ENCODE measurements around the gene SFN. TPM values are rescaled to one million over a fixed set of nuclear protein-coding genes. Genes with fewer than 3 reads are reported as not detected.

Gene SFN
- total and polyA plus RNA-seq, 2 of the 13 experiments (the other 11 are each of a cell fraction or from before 2014, with no cell fraction given), result 4.3 to 5.6 TPM

DNA sequence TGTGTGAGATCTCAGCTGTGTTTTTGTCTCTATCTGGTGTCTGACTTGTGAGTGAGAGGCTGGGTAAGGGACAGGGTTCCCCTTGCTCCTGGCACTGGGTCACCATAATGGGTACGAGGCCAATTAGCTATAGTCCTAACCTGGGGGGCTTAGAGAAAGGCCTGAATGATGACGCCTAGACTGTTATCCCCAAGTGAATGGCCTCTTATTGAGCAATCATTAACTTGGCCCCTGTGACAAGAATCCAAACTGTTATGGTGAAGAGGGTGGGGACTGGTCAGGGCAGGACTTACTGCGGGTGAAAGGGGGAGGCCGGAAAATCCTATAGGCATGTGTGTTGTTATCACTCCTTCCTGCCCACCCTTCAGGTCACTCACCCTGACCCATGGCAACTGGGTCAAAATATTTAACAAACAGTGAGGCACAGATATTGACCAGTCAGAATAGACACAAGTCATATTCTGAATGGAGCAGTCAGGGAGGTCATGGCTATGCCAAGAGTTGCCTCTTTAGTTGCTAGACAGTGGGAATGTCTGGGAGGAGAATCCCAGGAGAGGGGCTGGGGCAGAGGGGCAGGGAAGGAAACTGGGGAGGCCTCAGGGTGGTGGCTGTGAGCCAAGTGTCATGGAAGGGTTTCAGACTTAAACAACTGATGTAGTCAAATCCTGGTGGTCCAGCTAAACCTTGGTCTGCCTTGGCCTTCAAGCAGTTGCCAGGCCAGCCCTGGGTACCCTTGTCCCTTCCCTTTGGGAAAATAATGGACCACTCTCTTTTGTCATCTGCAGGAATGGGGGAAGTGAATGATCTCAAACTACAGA lies 47.6 kb downstream of the SFN start (continued):
- TF ChIP-seq, protein P1, sequence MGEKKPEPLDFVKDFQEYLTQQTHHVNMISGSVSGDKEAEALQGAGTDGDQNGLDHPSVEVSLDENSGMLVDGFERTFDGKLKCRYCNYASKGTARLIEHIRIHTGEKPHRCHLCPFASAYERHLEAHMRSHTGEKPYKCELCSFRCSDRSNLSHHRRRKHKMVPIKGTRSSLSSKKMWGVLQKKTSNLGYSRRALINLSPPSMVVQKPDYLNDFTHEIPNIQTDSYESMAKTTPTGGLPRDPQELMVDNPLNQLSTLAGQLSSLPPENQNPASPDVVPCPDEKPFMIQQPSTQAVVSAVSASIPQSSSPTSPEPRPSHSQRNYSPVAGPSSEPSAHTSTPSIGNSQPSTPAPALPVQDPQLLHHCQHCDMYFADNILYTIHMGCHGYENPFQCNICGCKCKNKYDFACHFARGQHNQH (CRISPR knock-in tag; IDR thresholded peaks at IDR 0.05), result peak; percentile 82; the same call in 1 of the 2 replicates
- TF ChIP-seq SETDB1 (CRISPR knock-in tag; IDR thresholded peaks at IDR 0.05; ENCODE audit: borderline replicate concordance) (no peak), RFXANK (CRISPR knock-in tag; IDR thresholded peaks at IDR 0.05) (no peak), SMAD1 (CRISPR knock-in tag; IDR thresholded peaks at IDR 0.05; ENCODE audit: borderline replicate concordance, low read depth) (no peak), ZNF180 (CRISPR knock-in tag; IDR thresholded peaks at IDR 0.05; ENCODE audit: borderline replicate concordance, low read depth) (no peak), PHF5A (CRISPR knock-in tag; IDR thresholded peaks at IDR 0.05; ENCODE audit: low read depth, unreplicated experiment) (peak; percentile 94), ZSCAN25 (CRISPR knock-in tag; IDR thresholded peaks at IDR 0.05) (no peak; the same call in 1 of the 2 replicates), BRF2 (CRISPR knock-in tag; IDR thresholded peaks at IDR 0.05) (no peak; the same call in 1 of the 2 replicates), MYNN (CRISPR knock-in tag; IDR thresholded peaks at IDR 0.05; ENCODE audit: low read depth) (no peak), KAT7 (CRISPR knock-in tag; IDR thresholded peaks at IDR 0.05; ENCODE audit: borderline replicate concordance) (no peak), ZNF382 (CRISPR knock-in tag; IDR thresholded peaks at IDR 0.05; ENCODE audit: borderline replicate concordance) (no peak), MEF2D (CRISPR knock-in tag; IDR thresholded peaks at IDR 0.05) (peak; percentile 96), ZNF260 (CRISPR knock-in tag; IDR thresholded peaks at IDR 0.05; ENCODE audit: borderline replicate concordance, low read depth) (no peak), ESRRA (CRISPR knock-in tag; IDR thresholded peaks at IDR 0.05; ENCODE audit: low read depth) (peak; percentile 86), ETS1 (CRISPR knock-in tag; IDR thresholded peaks at IDR 0.05) (0 out of 2 replicates have a peak, but pooled peaks have one; percentile 1), TBX3 (IDR thresholded peaks at IDR 0.05; ENCODE audit: borderline replicate concordance) (0 out of 2 replicates have a peak, but pooled peaks have one; percentile 56), ARID3A (IDR thresholded peaks at IDR 0.05; ENCODE audit: low read depth, low read length) (peak; percentile 72), HOXA3 (CRISPR knock-in tag; IDR thresholded peaks at IDR 0.05) (peak; percentile 44; the same call in 1 of the 2 replicates), SMC3 (IDR thresholded peaks at IDR 0.05; ENCODE audit: low read length) (peak; percentile 2; the same call in 1 of the 2 replicates), FOXC1 (CRISPR knock-in tag; IDR thresholded peaks at IDR 0.05; ENCODE audit: borderline replicate concordance) (no peak; the same call in 1 of the 2 replicates)
- TF ChIP-seq, protein P2, sequence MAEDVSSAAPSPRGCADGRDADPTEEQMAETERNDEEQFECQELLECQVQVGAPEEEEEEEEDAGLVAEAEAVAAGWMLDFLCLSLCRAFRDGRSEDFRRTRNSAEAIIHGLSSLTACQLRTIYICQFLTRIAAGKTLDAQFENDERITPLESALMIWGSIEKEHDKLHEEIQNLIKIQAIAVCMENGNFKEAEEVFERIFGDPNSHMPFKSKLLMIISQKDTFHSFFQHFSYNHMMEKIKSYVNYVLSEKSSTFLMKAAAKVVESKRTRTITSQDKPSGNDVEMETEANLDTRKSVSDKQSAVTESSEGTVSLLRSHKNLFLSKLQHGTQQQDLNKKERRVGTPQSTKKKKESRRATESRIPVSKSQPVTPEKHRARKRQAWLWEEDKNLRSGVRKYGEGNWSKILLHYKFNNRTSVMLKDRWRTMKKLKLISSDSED (CRISPR knock-in tag; IDR thresholded peaks at IDR 0.05), result no peak
- TF ChIP-seq, protein P3, sequence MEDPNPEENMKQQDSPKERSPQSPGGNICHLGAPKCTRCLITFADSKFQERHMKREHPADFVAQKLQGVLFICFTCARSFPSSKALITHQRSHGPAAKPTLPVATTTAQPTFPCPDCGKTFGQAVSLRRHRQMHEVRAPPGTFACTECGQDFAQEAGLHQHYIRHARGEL (CRISPR knock-in tag; IDR thresholded peaks at IDR 0.05), result 0 out of 2 replicates have a peak, but pooled peaks have one; percentile 80

All from HepG2 (cell line).